ENCODE results near the gene HOGA1.
"Not testable (repeated sequence)": the region's sequence is repeated elsewhere in the genome, so short reads cannot be mapped to it uniquely, and the experiment has no call there.

The HOGA1 gene

DNA sequence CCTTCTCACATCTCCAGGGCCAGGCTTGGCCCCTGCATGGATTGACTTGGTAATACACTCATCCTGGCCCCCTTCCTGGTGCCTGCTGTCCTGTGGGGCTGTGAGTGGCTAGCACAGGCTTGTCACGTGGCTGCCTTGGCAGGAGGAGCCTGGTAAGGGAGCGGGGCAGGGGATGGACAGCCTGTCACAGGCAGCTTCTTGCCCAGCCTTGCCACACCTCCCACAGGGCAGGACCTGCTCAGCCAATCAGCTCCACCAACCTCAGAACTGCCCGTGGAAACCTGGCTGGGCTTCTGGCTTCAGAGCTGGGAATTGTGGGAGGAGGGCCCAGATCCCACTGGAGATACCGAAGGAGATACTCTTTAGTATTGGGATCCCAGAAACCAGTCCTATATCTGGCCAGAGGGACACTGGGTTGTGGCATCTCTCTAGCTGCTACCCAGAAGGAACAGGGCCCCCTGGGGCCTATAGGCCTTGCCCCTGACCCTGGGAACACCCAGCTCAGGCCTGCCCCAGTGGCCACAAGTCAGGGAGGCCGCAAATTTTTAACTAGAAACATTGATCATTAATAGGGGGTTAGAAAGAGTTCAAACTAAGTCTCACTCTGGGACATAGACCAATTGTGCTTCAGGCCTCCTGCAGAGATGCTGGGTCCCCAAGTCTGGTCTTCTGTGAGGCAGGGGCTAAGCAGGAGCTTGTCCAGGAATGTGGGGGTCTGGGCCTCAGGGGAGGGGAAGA is at the start of gene HOGA1:
HOGA1 (plus strand) TSS at position 330 of the 738 bp plus-strand sequence; CDS start at position 645, 315 bp downstream.
- DNase-seq (ENCODE audit: low spot score): peak; percentile 96

DNA sequence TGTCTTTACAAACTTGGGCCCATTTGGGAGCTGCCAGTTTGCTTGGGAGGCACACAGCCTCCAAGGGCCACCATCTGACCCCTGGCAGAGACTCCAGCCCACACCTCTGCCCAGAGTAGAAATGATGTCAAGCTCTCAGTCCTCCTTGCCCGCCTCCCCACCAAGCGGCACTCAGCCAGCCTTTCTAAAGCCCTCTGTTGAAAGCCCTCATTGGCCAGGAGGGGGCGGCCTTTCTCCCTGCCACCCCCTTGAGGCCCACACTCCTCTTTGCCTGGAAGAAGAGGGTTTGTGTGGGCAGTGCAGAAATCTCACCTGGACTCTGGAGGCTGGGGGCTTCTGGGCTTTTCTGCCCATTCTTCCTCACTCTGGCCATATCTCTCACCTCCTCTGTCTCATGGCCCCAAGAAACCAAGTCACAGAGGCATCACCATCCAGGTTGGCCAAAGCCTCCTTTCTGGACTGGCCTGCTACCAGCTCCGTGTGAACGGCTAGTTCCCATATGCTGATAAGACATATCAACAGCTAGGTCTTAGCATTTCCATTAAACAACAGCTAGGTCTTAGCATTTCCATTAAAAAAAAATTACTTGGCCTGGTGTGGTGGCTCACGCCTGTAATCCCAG is 49.3 kb upstream of the HOGA1 start:
- peak; percentile 77 for DNase-seq (ENCODE audit: low spot score)

DNA sequence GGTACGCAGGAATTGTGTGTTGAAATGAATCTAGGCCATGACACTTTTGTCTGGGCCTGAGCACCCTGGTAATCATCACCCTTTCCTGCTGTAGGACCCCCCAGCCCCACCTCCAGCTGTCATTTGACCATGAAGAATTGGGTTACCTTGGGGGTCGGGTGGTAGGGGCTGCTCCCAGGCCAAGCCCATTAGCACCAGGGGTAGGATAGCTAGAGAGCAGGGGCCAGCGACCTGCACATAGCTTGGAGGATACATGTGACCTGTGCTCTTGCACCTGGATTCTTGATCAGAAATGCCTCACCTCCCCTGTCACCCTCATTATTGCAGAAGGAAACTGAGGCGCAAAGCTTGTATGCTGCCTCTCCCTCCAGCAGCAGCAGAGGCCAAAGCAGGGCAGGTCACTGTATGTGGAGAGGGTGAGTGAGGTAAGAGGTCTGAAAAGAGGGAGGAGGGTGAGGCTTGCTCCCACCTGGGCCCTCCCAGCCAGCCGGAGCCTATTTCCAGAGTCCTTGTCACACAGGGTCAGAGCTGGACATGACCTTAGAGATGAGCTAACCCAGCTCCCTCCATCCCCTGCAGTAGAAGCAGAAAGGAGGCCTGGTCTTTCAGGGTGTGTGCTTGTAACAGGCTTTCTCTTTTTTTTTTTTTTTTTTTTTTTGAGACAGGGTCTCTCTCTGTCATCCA is 46.9 kb upstream of the HOGA1 start:
- DNase-seq (ENCODE audit: low spot score): no peak

DNA sequence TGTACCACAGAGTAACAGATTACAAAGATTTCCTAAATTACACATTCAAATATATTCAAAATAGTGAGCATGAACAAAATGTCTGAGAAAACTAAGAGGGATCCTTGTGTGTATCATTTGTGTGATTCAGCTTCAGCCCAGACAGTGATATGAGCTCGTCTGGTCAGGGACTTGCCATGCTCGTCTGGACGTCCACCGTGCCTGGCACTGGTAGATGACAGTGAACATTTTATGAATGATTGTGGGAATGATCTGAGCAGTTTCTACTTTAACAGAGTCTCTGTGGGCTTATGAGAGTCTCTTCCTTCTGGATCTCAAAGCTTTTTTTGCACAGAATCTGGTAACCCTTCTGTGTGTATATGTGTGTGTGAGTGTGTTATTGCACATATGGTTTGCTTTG is 45.8 kb upstream of the HOGA1 start:
- peak; percentile 44 for DNase-seq (ENCODE audit: low spot score)

DNA sequence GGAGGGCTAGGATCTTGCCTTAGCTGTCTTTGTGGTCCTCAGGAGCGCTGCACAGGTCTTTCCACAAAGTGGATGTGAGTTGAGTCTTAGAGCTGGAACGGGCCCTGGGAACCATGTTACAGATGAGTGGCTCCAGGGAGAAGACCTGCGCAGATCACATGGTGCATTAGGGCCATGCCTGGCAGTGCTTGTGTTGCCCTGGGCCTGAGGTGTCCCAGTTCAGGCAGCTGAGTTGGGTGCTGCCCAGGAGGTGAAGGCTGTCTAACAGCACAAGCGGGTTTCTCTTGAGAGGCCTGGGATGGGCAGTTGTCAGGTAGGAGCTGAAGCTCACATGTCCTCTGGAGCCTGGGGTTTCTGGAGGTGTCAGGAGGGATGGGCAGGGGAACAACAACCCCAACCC is 45.4 kb upstream of the HOGA1 start:
- DNase-seq (ENCODE audit: low spot score): no peak

DNA sequence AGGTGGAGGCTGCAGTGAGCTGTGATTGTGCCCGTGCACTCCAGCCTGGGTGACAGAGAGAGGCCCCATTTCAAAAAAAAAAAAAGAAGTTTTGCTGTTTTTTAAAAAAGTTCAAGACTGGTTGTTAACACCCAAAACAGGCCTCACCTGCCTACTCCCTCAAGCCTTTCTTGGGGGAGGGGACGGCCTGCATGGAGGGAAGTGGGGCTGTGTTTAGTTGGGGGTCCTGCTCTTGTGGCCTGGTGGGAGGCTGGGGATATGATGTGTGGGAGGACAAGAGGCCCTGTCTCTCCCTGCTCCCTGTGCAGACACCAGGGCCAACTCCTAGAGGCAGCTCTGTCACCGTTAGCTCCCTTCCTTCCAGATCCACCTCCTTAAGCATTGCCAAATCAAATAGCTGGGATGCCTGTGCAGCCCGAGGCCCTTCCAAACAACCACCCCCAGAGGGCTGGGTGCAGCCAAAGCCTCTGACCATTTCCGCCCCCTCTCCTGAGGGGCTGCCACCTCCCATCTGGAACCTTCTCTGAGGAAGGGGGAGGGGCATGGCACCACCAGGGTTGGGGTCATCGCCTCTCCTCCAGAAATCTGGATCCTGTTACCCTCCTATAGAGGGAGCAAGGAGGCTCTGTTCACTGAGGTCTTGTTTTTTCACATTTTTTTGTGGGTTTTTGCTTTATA is 44.5 kb upstream of the HOGA1 start:
- no peak for DNase-seq (ENCODE audit: low spot score)

DNA sequence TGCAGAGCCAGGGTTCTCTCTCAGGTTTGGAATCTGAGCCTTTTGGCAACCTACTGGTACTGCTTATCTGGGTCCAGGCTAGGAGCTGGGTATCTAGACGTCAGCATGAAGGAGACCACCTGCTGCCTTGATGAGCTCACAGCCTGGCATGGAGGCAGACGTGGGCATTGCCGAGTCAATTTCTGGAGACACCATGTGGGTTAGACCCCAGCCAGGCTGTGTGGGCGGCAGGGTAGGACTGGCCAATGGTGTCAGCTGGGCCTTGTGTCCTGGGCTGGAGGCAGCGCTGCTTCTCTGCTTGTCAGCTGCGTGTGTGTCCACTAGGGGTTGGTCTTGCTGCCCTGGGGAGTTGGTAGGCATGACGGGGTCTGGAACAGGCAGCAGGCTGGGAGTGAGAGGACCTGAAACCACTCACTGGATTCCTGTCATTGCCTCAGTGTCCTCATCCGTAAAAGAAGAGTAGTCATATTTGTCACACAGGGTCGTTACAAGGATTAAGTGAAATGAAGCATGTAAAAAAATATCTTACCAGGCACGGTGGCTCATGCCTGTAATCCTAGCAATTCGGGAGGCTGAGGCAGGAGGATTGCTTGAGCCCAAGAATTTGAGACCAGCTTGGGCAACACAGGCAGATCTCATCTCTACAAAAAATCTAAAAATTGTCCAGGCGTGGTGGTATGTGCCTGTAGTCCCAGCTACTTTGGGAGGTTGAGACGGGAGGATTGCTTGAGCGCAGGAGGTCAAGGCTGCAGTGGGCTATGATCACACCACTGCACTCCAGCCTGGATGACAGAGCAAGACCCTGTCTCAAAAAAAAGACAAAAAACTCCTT is 43.3 kb upstream of the HOGA1 start:
- no peak for DNase-seq (ENCODE audit: low spot score)

DNA sequence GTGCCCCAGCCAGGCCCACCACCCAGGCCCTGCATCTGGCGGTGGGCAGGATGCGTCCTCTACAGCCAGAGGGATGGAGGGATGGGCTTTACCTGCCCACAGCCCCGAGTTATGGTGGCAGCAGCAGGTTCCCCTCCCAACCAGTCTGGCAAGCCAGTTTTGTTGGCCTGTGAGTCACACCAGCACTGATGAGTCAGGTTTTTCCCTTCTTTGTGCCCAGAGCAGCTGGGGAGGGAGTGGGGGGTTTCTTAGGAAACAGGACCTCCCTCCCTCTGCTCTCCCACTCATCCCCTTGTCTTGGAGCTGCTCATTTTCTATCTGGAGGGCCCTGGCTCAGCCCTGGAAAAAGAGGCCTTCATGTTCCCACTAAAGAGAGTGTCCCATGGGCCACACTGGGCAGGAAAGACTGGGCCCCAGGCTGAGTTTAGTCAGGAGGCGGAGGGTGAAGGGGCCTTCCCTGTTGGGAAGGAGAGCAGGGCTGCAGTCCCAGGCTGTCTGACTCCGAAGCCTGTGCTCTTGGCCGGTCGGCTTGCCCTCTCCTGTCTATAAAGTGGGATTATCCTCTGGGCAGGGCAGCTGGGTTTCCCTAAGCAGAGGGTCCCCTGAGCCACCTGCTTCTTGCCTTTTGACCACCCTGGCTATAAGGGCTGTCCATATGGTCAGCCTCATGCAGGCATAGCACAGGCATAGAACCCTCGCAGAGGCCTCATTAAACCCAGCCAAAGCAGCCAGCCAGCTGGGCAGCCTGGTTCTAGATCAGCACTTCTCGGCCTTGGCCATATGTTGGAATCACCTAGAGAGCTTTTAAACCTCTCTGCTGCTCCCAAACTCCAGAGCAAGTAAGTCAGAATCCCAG is 41.8 kb upstream of the HOGA1 start:
- DNase-seq (ENCODE audit: low spot score): peak; percentile 59

DNA sequence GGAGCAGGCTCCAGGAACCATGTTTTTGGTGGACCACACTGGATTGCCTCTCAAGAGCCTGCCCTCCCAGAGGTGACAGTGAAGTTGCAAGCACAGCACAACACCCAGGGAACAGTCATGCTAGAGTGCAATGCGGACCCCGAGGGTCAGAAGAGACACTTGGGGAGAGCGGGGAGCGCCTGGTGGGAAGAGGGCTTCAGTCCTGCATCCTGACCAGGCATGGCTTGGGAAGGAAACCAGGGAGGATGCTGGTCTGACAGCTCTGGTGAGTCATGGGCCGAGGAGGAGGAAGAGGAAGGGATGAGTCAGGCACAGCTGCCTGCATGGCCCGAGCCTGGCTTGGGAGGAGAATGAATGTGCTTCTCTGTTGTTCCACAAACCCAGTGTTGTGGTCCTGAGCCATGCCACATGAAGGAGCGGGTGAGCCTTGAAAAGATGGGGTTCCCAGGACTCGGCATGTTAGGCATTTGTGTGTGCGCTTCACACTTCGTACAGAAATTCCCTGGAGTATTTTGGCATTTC is 41.1 kb upstream of the HOGA1 start:
- peak; percentile 95 for DNase-seq (ENCODE audit: low spot score)

DNA sequence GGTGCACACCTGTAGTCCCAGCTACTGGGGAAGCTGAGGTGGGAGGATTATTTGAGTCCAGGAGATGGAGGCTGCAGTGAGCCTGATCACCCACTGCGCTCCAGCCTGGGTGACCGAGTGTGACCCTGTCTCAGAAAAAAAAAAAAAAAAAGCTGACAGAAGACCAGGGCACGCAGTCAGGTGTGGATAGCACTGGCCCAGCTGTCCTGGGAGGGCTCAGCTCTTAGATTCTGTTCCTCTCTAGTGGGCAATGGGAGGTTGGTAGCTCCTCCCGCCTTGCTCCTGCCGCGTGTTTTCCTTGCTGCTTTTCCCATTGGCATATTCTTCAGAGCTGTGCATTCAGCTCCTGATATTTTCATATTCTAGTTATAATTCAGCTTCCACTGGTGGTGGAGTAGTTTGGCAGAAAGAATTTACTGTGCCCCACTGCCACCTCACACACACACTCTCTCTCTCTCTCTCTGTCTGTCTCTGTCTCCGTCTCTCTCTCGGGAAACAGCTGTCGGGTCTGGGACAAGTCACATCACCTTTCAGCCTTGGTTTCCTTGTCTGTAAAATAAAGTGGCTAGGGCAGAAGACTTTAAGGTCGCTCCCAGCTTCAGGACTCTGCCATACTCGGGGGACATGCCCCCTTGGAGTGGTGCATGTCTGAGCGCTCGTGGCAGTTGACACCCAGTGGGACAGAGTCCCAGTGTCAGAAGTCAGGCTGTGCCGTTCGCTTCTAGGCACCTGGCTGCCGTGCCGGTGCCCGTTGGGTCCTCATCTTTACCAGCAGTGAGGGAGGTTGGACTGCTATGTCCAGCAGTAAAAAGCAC is 37.5 kb upstream of the HOGA1 start:
- no peak for DNase-seq (ENCODE audit: low spot score)

DNA sequence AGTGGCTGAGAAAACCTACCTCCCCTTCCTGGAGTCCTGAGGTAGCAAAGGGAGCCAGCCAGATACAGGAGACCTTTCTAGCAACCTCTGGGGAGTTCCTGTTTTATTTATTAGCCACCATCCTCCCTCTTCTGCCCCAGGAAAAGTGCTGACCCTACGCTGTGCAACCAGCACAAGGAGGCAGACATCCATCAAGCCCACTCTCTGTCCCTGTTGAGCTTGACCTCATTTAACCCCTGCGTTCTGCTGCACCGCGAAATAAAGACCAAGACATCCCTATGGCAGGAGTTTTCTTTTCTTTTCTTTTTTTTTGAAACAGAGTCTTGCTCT is 37.0 kb upstream of the HOGA1 start:
- no peak for DNase-seq (ENCODE audit: low spot score)

DNA sequence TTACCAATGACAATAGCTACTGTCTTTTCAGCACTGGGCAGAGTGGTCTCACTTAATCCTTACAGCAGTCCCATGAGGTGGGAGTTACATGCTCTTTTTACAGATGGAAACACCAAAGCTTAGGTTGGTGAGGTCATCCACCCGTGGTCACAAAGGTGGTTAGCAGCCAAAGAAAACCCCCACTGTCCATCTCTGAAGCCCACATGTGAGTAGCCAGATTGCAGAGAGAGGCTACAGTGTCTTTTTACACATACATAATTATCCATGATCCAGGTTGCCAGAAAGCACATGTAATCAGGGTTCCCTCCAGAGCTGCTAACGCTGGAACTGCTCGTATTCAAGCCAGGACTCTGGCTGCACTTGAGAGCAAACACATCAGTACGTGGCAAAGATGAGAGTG is 36.2 kb upstream of the HOGA1 start:
- no peak for DNase-seq (ENCODE audit: low spot score)

DNA sequence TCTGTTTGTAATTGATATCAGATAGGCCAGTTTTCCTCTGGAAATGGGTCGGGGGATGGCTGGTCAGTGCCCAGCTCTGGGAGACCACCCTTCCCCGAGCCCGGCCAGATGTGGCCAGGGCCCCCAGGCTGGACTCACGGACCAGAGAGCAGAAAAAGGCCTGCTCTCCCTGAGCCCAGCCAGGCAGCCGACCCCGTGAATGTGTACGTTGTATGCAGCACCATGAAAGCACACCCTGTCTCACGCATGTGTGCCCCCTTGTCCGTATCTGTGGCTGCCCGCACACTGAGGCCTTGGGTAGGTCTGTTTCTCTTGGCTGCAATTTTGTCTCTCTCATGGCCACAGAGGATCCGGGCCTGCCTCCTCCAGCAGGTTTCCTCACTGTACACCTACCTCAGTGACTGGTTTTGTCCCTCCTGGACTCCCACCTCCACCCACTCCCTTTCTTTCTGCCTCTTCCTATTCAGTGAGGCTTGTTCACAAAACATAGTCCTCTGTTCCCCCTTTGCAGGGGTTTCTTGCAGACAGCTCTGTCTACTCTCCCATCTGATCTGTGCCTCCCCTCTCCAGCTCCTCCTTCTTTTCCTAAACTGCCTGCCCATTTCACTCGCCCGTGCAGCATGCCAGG is 35.2 kb upstream of the HOGA1 start:
- DNase-seq (ENCODE audit: low spot score): no peak

DNA sequence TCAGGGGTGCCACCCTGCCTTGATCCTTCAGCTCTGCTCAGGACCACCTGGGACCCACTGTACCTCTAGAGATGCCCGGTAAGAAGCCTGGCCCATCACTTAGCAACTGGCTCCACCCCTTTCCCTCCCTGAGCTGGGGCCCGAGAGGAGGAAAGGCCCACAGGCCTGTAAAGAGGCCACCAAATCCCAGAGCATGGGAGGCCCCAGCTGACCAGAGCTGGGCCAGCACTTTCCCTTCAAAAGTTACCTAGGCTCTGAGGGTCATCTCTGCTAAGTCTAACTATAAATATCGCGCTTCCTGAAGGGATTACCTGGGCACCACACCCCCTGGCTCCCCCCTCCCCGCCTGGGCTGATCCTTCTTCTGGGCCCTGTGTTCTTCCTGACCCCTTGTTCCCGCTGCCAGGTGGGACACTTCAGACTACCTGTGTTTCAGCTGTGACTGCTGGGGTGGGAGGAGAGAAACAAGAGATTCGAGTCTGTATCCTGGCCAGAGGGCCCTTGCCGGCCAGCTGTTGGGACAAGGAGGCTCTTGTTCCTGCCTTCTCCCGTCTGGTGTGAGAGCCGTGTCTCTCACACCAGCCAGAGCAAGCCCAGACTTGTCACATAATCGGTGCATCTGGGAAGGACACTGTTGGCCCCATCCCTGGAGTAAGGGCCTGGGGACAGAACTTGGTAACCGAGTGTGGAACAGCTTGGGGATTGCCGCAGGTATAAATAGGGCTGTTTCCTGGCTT is 34.4 kb upstream of the HOGA1 start:
- peak; percentile 92 for DNase-seq (ENCODE audit: low spot score)

DNA sequence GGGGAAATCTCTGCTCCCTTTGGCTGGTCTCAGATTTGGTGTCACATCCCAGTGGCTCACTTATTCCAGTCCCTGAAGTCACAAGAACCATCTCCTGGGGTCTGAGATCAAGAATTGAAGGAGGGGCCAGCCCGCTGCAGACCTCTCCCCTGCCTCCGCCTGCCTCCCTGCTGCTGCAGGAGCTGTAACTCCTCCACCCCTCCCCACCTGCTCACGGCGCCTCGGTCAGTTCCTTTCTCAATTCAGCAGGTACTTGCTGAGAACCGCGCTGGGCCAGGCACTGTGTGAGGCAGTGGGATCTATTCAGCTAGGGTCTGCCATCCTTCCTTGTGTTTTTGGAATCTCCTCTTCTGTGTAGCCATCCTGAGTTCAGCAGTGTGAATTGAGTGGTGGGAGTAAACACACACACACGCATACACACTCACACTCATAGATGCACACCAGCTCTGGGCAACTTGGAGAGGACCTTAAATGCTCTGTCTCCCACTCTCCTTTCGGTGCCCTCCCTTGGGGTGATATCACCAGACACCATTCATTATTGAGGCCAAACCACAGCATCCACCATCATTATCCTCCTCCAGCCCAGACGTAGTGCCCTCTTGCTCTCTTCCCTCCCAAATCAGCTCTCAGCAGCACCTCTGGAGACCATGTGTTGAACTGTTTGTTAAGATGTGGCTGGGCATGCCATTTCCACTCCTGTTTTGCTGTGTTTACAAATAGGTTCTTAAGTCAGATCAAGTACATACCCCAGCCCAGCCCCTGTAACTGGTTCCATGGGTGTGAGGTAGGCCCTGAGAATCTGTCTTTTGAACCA is 33.6 kb upstream of the HOGA1 start:
- DNase-seq (ENCODE audit: low spot score): no peak

DNA sequence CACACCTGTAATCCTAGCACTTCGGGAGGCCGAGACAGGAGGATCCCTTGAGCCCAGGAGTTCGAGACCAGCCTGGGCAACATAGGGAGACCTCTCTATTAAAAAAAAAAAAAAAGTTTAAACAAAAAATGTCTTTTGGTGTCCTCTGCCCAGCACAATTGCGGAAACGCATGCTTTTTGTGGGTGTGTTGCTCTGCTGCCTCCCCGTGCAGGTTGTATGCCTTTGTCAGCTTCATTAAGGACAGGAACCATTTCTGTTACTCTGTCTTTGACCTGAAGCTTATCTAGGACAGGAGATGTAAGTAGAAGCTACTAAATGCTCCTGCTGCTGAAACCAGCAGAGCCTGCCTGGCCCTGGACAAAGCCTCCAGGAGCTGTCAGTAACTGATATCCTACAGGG is 32.9 kb upstream of the HOGA1 start:
- DNase-seq (ENCODE audit: low spot score): no peak

DNA sequence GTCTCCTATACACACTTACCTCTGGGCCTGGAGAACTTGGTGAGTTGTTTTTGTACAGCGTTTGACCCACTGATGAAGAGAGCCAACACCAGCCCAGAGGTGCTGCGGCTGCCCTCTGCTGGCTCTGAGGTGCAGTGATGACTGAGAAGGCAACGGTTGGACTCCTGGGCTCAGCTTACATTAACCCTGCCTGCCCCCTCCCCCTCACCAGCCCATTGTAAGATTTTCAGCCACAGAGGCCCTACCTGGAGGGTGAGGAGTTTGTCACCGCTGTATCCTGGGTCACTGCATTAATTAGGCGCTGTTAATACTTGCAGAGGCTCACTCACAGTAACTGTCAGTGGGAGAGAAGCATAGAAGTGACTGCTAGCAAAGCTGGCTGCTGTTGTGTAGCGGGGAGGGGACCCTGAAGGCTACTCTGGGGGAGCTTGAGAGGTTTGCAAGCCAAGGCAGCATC is 30.6 kb upstream of the HOGA1 start:
- DNase-seq (ENCODE audit: low spot score): peak; percentile 77

DNA sequence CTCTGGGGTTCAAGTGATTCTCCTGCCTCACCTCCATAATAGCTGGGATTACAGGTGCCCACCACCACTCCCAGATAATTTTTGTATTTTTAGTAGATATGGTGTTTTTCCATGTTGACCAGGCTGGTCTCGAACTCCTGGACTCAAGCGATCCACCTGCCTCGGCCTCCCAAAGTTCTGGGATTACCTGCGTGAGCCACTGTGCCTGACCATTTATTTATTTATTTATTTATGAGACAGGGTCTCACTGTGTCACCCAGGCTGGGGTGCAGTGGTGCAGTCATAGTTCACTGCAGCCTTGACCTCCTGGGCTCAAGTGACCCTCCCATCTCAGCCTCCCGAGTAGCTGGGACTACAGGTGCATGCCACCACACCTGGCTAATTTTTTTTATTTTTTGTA is 29.9 kb upstream of the HOGA1 start:
- DNase-seq (ENCODE audit: low spot score): not testable (repeated sequence)
